ENCODE results near the gene LPAR1. TPM values are rescaled to one million over a fixed set of nuclear protein-coding genes. Genes with fewer than 3 reads are reported as not detected.

Gene LPAR1
- total RNA-seq, 1 experiment from 2014 or later = 0.21 TPM

DNA sequence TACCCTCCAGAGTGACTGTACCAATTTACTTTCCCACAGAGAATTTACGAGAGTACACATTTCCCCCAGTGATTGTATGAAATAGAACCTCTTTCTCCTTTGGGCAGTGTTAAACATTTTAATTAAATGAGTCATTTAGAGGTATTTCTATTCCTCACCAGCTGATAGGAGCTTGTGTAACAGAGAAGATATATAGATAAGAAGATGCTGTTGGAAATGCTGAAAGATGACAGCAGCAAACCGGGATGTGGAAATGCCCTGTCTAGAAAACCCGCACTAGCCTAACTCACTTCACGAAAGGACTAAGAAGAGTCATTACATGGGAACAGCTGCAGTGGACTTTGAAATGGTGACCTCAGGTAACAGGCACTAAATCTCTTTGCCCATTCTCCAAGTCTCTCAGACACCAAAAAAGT is 68.3 kb downstream of the LPAR1 start:
- no TSS peak for BruUV-seq (replicated peaks)
- intact Hi-C loops (cut with micrococcal nuclease) = no loop called here
- H3K4me3 Mint-ChIP-seq (ENCODE audit: unreplicated experiment) = no peak overlapping the region
- H3K4me1 Mint-ChIP-seq (ENCODE audit: insufficient read depth, unreplicated experiment) = peaks cover 7% of the 10 kb centered on the region
- DNase-seq (ENCODE audit: unreplicated experiment) = peak; percentile 32
- POLR2A ChIA-PET = no interaction called here
- peak overlapping the region; percentile 67 for H3K27ac Mint-ChIP-seq (ENCODE audit: low read depth, unreplicated experiment)
- CTCF ChIA-PET = no interaction called here
- no peaks in the 10 kb centered on the region for H3K27me3 Mint-ChIP-seq (ENCODE audit: insufficient read depth, unreplicated experiment)
- no peaks in the 10 kb centered on the region for H3K9me3 Mint-ChIP-seq (ENCODE audit: unreplicated experiment)
- TF ChIP-seq, protein P1, sequence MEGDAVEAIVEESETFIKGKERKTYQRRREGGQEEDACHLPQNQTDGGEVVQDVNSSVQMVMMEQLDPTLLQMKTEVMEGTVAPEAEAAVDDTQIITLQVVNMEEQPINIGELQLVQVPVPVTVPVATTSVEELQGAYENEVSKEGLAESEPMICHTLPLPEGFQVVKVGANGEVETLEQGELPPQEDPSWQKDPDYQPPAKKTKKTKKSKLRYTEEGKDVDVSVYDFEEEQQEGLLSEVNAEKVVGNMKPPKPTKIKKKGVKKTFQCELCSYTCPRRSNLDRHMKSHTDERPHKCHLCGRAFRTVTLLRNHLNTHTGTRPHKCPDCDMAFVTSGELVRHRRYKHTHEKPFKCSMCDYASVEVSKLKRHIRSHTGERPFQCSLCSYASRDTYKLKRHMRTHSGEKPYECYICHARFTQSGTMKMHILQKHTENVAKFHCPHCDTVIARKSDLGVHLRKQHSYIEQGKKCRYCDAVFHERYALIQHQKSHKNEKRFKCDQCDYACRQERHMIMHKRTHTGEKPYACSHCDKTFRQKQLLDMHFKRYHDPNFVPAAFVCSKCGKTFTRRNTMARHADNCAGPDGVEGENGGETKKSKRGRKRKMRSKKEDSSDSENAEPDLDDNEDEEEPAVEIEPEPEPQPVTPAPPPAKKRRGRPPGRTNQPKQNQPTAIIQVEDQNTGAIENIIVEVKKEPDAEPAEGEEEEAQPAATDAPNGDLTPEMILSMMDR (IDR thresholded peaks at IDR 0.05; ENCODE audit: unreplicated experiment) = no peak
- no peaks in the 10 kb centered on the region for H3K36me3 Mint-ChIP-seq (ENCODE audit: insufficient read depth, unreplicated experiment)

DNA sequence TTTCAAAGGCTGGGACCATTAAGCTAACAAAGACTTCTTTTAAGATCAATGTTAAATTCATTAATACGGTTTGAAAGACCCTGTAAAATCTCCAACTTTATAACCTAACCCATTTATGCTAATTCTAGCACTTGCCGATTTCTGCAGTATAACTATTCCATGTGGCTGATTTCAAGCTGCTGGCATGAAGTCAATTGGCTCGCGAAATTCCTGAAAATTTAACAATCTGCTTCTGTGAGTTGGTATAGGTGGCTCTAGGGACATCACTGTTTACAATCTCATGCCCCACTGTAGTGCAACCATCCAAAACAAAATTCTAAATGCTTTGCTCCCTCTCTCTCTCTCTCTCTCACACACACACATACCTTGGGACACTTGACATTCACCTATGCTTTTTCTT is 70.2 kb downstream of the LPAR1 start:
- Mint-ChIP-seq H3K4me1 (ENCODE audit: insufficient read depth, unreplicated experiment) (peaks cover 7% of the 10 kb centered on the region), H3K9me3 (ENCODE audit: unreplicated experiment) (no peaks in the 10 kb centered on the region), H3K27me3 (ENCODE audit: insufficient read depth, unreplicated experiment) (no peaks in the 10 kb centered on the region), H3K36me3 (ENCODE audit: insufficient read depth, unreplicated experiment) (no peaks in the 10 kb centered on the region), H3K4me3 (ENCODE audit: unreplicated experiment) (no peak overlapping the region), H3K27ac (ENCODE audit: low read depth, unreplicated experiment) (no peak overlapping the region)
- TF ChIP-seq, protein P1 (IDR thresholded peaks at IDR 0.05; ENCODE audit: unreplicated experiment) = no peak
- CTCF ChIA-PET = no interaction called here
- no TSS peak for BruUV-seq (replicated peaks)
- intact Hi-C loops (cut with micrococcal nuclease) = no loop called here
- DNase-seq (ENCODE audit: unreplicated experiment) = no peak
- POLR2A ChIA-PET = no interaction called here

DNA sequence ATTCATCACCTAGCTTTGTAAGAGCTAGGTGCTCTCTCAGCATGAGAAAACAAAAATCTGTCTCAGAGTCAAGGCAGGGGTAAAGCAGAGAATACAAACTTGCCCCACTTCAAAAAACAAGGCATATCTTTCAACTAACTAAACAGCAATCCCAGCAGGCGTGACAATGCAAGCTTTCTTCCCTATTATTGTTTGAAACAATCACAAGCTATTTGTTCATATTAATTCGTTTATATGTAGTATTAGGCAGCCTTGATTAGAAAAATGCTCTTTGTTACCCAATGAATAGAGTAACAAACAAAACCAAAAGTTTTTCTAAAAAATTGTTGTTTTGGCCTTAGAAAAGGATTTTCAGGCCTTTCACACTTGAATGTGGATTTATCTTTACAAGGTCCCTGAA is 71.1 kb downstream of the LPAR1 start:
- Mint-ChIP-seq H3K4me3 (ENCODE audit: unreplicated experiment) (no peak overlapping the region), H3K27me3 (ENCODE audit: insufficient read depth, unreplicated experiment) (no peaks in the 10 kb centered on the region), H3K9me3 (ENCODE audit: unreplicated experiment) (peaks cover 2% of the 10 kb centered on the region), H3K36me3 (ENCODE audit: insufficient read depth, unreplicated experiment) (no peaks in the 10 kb centered on the region), H3K4me1 (ENCODE audit: insufficient read depth, unreplicated experiment) (peaks cover 7% of the 10 kb centered on the region), H3K27ac (ENCODE audit: low read depth, unreplicated experiment) (no peak overlapping the region)
- CTCF ChIA-PET = interaction anchor here (0.6 kb wide), 1 partner anchor 332 kb away, joined by 3 read pairs; no protein-coding TSS in a partner anchor
- DNase-seq (ENCODE audit: unreplicated experiment) = no peak
- no TSS peak for BruUV-seq (replicated peaks)
- POLR2A ChIA-PET = no interaction called here
- TF ChIP-seq, protein P1 (IDR thresholded peaks at IDR 0.05; ENCODE audit: unreplicated experiment) = no peak
- intact Hi-C loops (cut with micrococcal nuclease) = no loop called here

DNA sequence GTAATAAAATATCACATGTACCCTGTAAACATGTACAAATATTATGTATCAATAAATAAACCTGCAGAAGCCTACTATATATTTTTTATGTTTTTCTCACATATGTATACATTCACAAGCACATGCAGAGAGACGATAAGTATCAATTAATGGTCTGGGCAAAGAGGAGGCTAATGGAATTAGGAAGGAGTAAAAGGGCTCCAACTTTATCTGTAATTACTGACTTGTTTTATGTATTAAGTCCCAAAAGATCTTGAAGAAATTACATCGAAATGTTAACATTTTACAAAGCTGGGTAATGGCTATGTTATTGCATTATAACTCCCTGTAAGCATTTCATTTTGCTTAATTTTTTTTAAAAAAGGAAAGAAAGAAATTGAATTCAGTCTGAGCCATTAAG is 78.0 kb downstream of the LPAR1 start:
- H3K27ac Mint-ChIP-seq (ENCODE audit: low read depth, unreplicated experiment) = no peak overlapping the region
- no TSS peak for BruUV-seq (replicated peaks)
- POLR2A ChIA-PET = no interaction called here
- no peaks in the 10 kb centered on the region for H3K27me3 Mint-ChIP-seq (ENCODE audit: insufficient read depth, unreplicated experiment)
- no peak overlapping the region for H3K4me3 Mint-ChIP-seq (ENCODE audit: unreplicated experiment)
- no peak for DNase-seq (ENCODE audit: unreplicated experiment)
- CTCF ChIA-PET = interaction anchor here (0.6 kb wide), 1 partner anchor 317 kb away, joined by 3 read pairs; no protein-coding TSS in a partner anchor
- H3K36me3 Mint-ChIP-seq (ENCODE audit: insufficient read depth, unreplicated experiment) = no peaks in the 10 kb centered on the region
- TF ChIP-seq, protein P1 (IDR thresholded peaks at IDR 0.05; ENCODE audit: unreplicated experiment) = no peak
- H3K9me3 Mint-ChIP-seq (ENCODE audit: unreplicated experiment) = peaks cover 16% of the 10 kb centered on the region
- H3K4me1 Mint-ChIP-seq (ENCODE audit: insufficient read depth, unreplicated experiment) = no peaks in the 10 kb centered on the region
- intact Hi-C loops (cut with micrococcal nuclease) = no loop called here
